A673 (cell line): Measurements from ENCODE around the gene DVL3.

Source experiments
- CTCF ChIP-seq: fragments of 300-800, 200-600 bp; sonication (generic); conservative IDR thresholded peaks from 2 replicates; pipeline ENCODE4 v1.5.1; 2017; ENCODE audit warnings: low read depth, mild to moderate bottlenecking, antibody characterized with exemption, low read length, moderate library complexity, mixed read lengths
- EZH2 ChIP-seq: fragments of 200-600 bp; sonication (generic); IDR thresholded peaks from 2 replicates; pipeline ENCODE4 v1.6.1; 2017; ENCODE audit warnings: borderline replicate concordance, low read depth, mild to moderate bottlenecking, mixed read lengths, antibody characterized with exemption, low read length; ENCODE audit not compliant: poor library complexity, severe bottlenecking

GRCh38 chr3:184186902-184187207 lies 31.7 kb downstream of the DVL3 start:
- TF ChIP-seq CTCF (no peak), EZH2 (no peak)
